WI38 (cell line): ENCODE data around the gene CYSRT1.

Experiments
- H3K4me3 ChIP-seq: 2 replicates; pipeline ENCODE4 v1.5.1; 2011; ENCODE audit warnings: low read depth, mild to moderate bottlenecking, control low read depth, low read length
- CTCF ChIP-seq: IDR thresholded peaks from 2 replicates; pipeline ENCODE4 v1.5.1; 2012; ENCODE audit warnings: low read depth, mild to moderate bottlenecking, control low read depth, low read length

CYSRT1 gene

GRCh38 chr9:137219757-137220316 is 5.1 kb upstream of the CYSRT1 start:
- H3K4me3 ChIP-seq, result no peak overlapping the region
- no peak for TF ChIP-seq CTCF

- no peak for TF ChIP-seq CTCF
- no peak overlapping the region for H3K4me3 ChIP-seq
These were observed 4.5 kb upstream of the CYSRT1 start for GRCh38 chr9:137220317-137221094.

GRCh38 chr9:137221095-137221505 is 3.9 kb upstream of the CYSRT1 start:
- no peak for TF ChIP-seq CTCF
- H3K4me3 ChIP-seq, result no peak overlapping the region

GRCh38 chr9:137221506-137222111 is 3.4 kb upstream of the CYSRT1 start:
- TF ChIP-seq CTCF, result no peak
- H3K4me3 ChIP-seq, result no peak overlapping the region

DNA sequence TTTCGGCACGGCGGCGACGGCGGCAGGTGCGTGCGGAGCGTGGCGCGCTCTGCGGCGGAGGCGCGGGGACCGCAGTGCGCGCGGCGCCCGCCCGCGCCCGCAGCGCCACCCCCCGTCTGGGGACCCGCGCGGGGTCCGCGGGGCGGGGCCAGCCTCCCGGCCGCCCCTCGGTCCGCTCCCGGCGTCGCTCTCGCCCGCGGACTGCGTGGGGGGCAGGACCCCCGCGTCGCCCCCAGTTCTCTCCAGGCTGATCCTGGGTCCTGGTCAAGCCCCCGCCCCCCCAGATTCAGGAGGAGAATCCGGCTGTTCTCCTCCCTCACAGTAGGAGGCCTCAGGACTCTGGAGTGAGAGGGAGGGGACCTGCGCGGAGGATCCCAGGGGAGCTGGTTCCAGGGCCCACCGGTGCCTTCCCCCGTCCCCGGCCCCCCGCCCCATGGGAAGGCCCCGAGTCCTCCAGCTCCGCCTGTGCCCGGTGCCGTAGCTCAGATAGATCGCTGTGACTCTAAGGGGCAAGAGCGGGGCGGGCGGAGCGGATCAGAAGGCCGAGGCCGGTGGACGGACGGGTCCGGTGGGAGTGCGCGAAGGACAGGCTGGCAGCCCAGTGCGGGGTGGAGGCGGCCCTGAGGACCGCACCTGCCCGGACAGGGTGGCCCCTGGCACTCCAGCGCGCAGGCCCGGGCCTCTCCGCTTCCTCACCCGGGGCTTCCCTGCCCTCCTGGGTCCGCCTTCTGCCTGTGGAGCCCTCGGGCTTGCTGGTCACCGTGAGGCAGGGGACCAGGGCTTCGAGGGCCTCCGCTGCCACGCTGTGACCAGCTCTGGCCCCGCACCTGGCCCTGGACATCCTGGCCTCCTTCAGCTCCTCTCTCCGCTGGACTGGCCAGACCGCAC is 2.5 kb upstream of the CYSRT1 start, which contains the start of gene RNF208:
RNF208 (minus strand) TSS at position 51 of the 888 bp plus-strand sequence. CDS start 1,028 bp downstream, outside the sequence.
- H3K4me3 ChIP-seq, result peak within 1 kb of the TSS; percentile 47
- TF ChIP-seq CTCF, result no peak

DNA sequence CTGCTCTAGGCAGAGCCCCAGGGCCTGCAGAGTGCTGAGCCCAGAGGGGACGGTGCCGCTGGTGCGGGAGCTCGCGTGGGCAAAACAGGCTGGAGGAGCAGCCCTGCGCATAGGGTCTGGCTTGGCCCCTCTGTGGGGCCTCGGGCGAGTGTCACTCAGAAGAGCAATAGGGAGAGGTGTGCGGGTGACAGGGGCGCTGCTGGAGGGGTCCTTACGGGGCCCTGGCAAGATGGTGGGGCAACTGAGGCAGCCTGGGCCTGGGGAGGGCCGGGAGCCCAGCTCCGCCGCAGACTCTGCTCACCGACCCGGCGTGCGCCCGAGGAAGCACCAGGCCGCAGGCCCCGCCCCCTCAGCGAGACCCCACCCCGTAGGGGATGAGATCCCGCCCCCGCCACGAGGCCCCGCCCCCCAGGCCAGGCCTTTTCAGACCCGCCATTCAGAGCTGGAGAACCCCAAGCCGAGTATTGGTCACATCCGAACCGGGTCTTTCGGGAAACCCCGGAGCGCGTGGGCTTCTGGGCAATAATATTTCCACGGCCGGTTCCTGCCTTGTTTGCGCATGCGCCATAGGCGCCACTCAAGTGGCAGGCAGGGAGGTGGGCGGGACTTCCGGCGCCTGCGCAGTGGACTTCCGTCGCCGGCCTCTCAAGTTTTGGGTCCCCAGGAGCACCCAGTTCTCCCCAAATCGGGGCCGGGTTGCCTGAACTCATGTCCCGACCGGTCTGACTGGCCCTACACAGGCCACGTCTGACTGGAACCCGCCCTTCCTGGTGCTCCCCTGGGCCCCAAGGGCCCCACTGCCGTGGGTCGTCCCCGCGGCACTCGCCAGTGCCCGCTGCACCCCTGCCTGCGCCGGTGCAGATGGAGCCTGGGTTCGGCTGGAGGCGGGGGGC is 1.6 kb upstream of the CYSRT1 start:
- H3K4me3 ChIP-seq, result peak overlapping the region; percentile 79
- TF ChIP-seq CTCF, result no peak
